ENCODE measurements around the gene LLGL2.

DNA sequence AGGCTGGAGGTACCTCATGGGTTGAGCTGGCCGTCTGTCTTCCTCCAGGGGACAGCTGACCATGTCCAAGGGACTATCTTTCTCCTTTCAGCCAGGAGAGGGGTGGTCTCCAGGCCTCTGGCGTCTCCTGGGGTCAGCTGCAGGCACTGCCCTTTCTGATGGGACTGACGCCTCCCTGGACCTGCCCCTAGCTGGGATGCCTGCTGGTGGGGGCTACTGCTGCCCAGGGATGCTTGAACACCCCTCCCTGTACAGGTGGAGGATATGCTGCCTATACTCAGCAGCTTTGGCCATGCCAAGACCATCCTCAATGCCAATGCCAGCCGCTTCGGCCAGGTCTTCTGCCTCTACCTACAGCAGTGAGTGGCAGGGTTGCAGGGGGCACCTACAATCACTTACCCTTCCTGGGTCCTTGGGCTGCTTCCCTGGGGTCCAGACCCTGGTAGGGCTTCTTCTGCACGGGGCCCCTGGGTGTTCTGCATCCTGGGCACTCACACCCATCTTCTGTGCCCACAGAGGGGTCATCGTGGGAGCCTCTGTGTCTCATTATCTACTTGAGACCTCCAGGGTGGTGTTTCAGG is 66.3 kb downstream of the LLGL2 start:
- TF ChIP-seq, protein P1, sequence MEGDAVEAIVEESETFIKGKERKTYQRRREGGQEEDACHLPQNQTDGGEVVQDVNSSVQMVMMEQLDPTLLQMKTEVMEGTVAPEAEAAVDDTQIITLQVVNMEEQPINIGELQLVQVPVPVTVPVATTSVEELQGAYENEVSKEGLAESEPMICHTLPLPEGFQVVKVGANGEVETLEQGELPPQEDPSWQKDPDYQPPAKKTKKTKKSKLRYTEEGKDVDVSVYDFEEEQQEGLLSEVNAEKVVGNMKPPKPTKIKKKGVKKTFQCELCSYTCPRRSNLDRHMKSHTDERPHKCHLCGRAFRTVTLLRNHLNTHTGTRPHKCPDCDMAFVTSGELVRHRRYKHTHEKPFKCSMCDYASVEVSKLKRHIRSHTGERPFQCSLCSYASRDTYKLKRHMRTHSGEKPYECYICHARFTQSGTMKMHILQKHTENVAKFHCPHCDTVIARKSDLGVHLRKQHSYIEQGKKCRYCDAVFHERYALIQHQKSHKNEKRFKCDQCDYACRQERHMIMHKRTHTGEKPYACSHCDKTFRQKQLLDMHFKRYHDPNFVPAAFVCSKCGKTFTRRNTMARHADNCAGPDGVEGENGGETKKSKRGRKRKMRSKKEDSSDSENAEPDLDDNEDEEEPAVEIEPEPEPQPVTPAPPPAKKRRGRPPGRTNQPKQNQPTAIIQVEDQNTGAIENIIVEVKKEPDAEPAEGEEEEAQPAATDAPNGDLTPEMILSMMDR (conservative IDR thresholded peaks at IDR 0.05; ENCODE audit: low read depth, low read length), result no peak
- no peak for TF ChIP-seq EZH2 (IDR thresholded peaks at IDR 0.05; ENCODE audit: borderline replicate concordance, low read depth, low read length, poor library complexity, severe bottlenecking)

Data from A673 (cell line).